A673 (cell line): ENCODE data around the gene LRTM2. TPM values are rescaled to one million over a fixed set of nuclear protein-coding genes. Genes with fewer than 3 reads are reported as not detected.

Experiments
- BruUV-seq: library from RNA; stranded (reverse); fragments of 400-500 nt; replicated peaks from 2 replicates; lab custom pipeline; 2021; lab: Mats Ljungman, UMichigan
- CTCF ChIA-PET: fragments of 300-600 bp; sonication (Branson Sonifier 250); formaldehyde crosslinking; loops from one replicate; lab custom pipeline; 2022; ENCODE audit warnings: antibody characterized with exemption; lab: Charles Lee
- POLR2A ChIA-PET: fragments of 300-600 bp; sonication (Branson Sonifier 250); formaldehyde crosslinking; loops from one replicate; lab custom pipeline; 2022; ENCODE audit warnings: antibody characterized with exemption; ENCODE audit not compliant: low non-redundant PET; lab: Charles Lee
- DNase-seq: peaks from one replicate; pipeline ENCODE4 v3.0.0-alpha.2; 2015; ENCODE audit warnings: low spot score
- H3K27ac ChIP-seq: fragments of 200-600 bp; sonication (generic); 2 replicates; pipeline ENCODE4 v1.5.1; 2016; ENCODE audit warnings: mixed run types, low read depth, mild to moderate bottlenecking, mixed read lengths, antibody characterized with exemption, low read length; ENCODE audit not compliant: poor library complexity, severe bottlenecking
- H3K27me3 ChIP-seq: fragments of 200-600 bp; sonication (generic); replicated peaks from 2 replicates; pipeline ENCODE4 v1.6.1; 2017; ENCODE audit warnings: mixed run types, low read depth, mild to moderate bottlenecking, mixed read lengths, antibody characterized with exemption, low read length; ENCODE audit not compliant: insufficient read depth, poor library complexity
- H3K36me3 ChIP-seq: fragments of 200-600 bp; sonication (generic); 2 replicates; pipeline ENCODE4 v1.6.1; 2016; ENCODE audit warnings: mixed run types, mild to moderate bottlenecking, mixed read lengths, antibody characterized with exemption, low read length; ENCODE audit not compliant: insufficient read depth, poor library complexity, severe bottlenecking
- H3K4me1 ChIP-seq: fragments of 200-600 bp; sonication (generic); 2 replicates; pipeline ENCODE4 v1.6.1; 2017; ENCODE audit warnings: mixed run types, mild to moderate bottlenecking, mixed read lengths, antibody characterized with exemption, low read length; ENCODE audit not compliant: insufficient read depth, poor library complexity, severe bottlenecking
- H3K4me3 ChIP-seq: fragments of 200-600 bp; sonication (generic); 2 replicates; pipeline ENCODE4 v1.5.1; 2016; ENCODE audit warnings: low read depth, mixed run types, mild to moderate bottlenecking, mixed read lengths, low read length; ENCODE audit not compliant: poor library complexity, severe bottlenecking
- H3K9me3 ChIP-seq: fragments of 200-600 bp; sonication (generic); 2 replicates; pipeline ENCODE4 v1.6.1; 2016; ENCODE audit warnings: mixed run types, low read depth, mild to moderate bottlenecking, mixed read lengths, antibody characterized with exemption, low read length; ENCODE audit not compliant: poor library complexity, severe bottlenecking
- CTCF ChIP-seq: fragments of 300-800, 200-600 bp; sonication (generic); conservative IDR thresholded peaks from 2 replicates; pipeline ENCODE4 v1.5.1; 2017; ENCODE audit warnings: low read depth, mild to moderate bottlenecking, antibody characterized with exemption, low read length, moderate library complexity, mixed read lengths
- EZH2 ChIP-seq: fragments of 200-600 bp; sonication (generic); IDR thresholded peaks from 2 replicates; pipeline ENCODE4 v1.6.1; 2017; ENCODE audit warnings: borderline replicate concordance, low read depth, mild to moderate bottlenecking, mixed read lengths, antibody characterized with exemption, low read length; ENCODE audit not compliant: poor library complexity, severe bottlenecking
- intact Hi-C: fragments of 100-400 bp; cut with micrococcal nuclease; formaldehyde crosslinking; loops from one replicate; pipeline ENCODE4 v1.10.0; 2022; ENCODE audit not compliant: unreplicated experiment
- total RNA-seq: library from RNA; stranded (reverse); gene quantifications from 2 replicates; pipeline ENCODE4 v1.2.3, GENCODE V29; 2021

Gene LRTM2
- total RNA-seq, 1 experiment from 2014 or later: not detected

- POLR2A ChIA-PET: no interaction called here
- intact Hi-C loops: no loop called here
- BruUV-seq: no TSS peak
These were observed 52.1 kb downstream of the LRTM2 start for GRCh38 chr12:1872448-1872847.

GRCh38 chr12:1873531-1874510 lies 53.5 kb downstream of the LRTM2 start:
- ChIA-PET CTCF (no interaction called here), POLR2A (interaction anchor here (0.6 kb wide), 1 partner anchor 130 kb away, joined by 3 read pairs; the partner anchor contains the start of gene DCP1B)
- DNase-seq: no peak
- Histone ChIP-seq H3K4me3 (no peak overlapping the region), H3K27me3 (no peaks in the 10 kb centered on the region), H3K9me3 (no peaks in the 10 kb centered on the region), H3K4me1 (no peaks in the 10 kb centered on the region), H3K36me3 (no peaks in the 10 kb centered on the region), H3K27ac (no peak overlapping the region)
- BruUV-seq: no TSS peak
- intact Hi-C loops: no loop called here
- TF ChIP-seq CTCF: no peak
- no peak for TF ChIP-seq EZH2

More at GRCh38 chr12:1872448-1872847, 52.1 kb downstream of the LRTM2 start:
- Histone ChIP-seq H3K27me3 (no peaks in the 10 kb centered on the region), H3K9me3 (no peaks in the 10 kb centered on the region), H3K27ac (no peak overlapping the region), H3K4me1 (no peaks in the 10 kb centered on the region), H3K4me3 (no peak overlapping the region), H3K36me3 (no peaks in the 10 kb centered on the region)
- no peak for DNase-seq
- TF ChIP-seq EZH2: no peak
- no peak for TF ChIP-seq CTCF
- CTCF ChIA-PET: no interaction called here

GRCh38 chr12:1875608-1876007 lies 55.2 kb downstream of the LRTM2 start:
- Histone ChIP-seq H3K9me3 (no peaks in the 10 kb centered on the region), H3K27ac (no peak overlapping the region), H3K36me3 (no peaks in the 10 kb centered on the region), H3K27me3 (no peaks in the 10 kb centered on the region), H3K4me3 (no peak overlapping the region), H3K4me1 (no peaks in the 10 kb centered on the region)
- POLR2A ChIA-PET: no interaction called here
- intact Hi-C loops: no loop called here
- CTCF ChIA-PET: no interaction called here
- DNase-seq: no peak
- no TSS peak for BruUV-seq
- no peak for TF ChIP-seq EZH2
- TF ChIP-seq CTCF: no peak
